Measurements from ENCODE around the gene IL17A. TPM values are rescaled to one million over a fixed set of nuclear protein-coding genes. Genes with fewer than 3 reads are reported as not detected.

IL17A gene
- total and polyA plus RNA-seq, 10 donors, result not detected

GRCh38 chr6:52161689-52162438 is 24.3 kb upstream of the IL17A start:
- Histone ChIP-seq H3K4me1 (no peaks in the 10 kb centered on the region), H3K36me3 (no peaks in the 10 kb centered on the region), H3K27ac (no peak overlapping the region), H3K27me3 (replicated peaks in 1 of 7) (peaks cover 0 to 37% (median 0%) of the 10 kb centered on the region in 7 donors), H3K4me3 (no peak overlapping the region), H3K9me3 (peaks cover 0 to 10% (median 8%) of the 10 kb centered on the region in 8 donors)
- intact Hi-C loops (cut with DNase I; ENCODE audit: low total_unique reads), result loop anchor here (10.0 kb wide), 1 partner anchor 103 kb away; no protein-coding TSS in a partner anchor
- WGBS, 5 donors, result 45 to 54% (median 48%) methylated on average over 3 of the region's 3 CpGs
- no peak for DNase-seq
- TF ChIP-seq POLR2AphosphoS5 (IDR thresholded peaks at IDR 0.05), result no peak
- TF ChIP-seq POLR2A (IDR thresholded peaks at IDR 0.05), result no peak
- no peak for TF ChIP-seq CTCF (IDR thresholded peaks at IDR 0.05 in 8 of 11, conservative IDR thresholded peaks at IDR 0.05 in 3 of 11)

GRCh38 chr6:52162940-52163908 is 23.0 kb upstream of the IL17A start:
- H3K9me3 ChIP-seq, result peaks cover 0 to 10% (median 8%) of the 10 kb centered on the region in 8 donors
- DNase-seq, result no peak
- 58 to 71% (median 66%) methylated on average over 4 of the region's 4 CpGs for WGBS, 5 donors
- intact Hi-C loops (cut with DNase I; ENCODE audit: low total_unique reads), result loop anchor here (10.0 kb wide), 1 partner anchor 102 kb away; no protein-coding TSS in a partner anchor
- H3K4me1 ChIP-seq, result no peaks in the 10 kb centered on the region
- TF ChIP-seq CTCF (IDR thresholded peaks at IDR 0.05 in 8 of 11, conservative IDR thresholded peaks at IDR 0.05 in 3 of 11), result peak in 6 of 11 experiments; percentile 21 to 53 (median 32)
- no peak for TF ChIP-seq POLR2A (IDR thresholded peaks at IDR 0.05)
- H3K27me3 ChIP-seq (replicated peaks in 1 of 7), result peaks cover 0 to 33% (median 0%) of the 10 kb centered on the region in 7 donors
- H3K36me3 ChIP-seq, result no peaks in the 10 kb centered on the region
- no peak overlapping the region for H3K27ac ChIP-seq
- H3K4me3 ChIP-seq, result no peak overlapping the region

- DNase-seq, result no peak
- WGBS, 5 donors, result 63 to 75% (median 70%) methylated on average over 3 of the region's 3 CpGs
- intact Hi-C loops (cut with DNase I; ENCODE audit: low total_unique reads), result loop anchor here (10.0 kb wide), 1 partner anchor 100 kb away; no protein-coding TSS in a partner anchor
Observed at GRCh38 chr6:52164319-52165094, 21.7 kb upstream of the IL17A start.

More at GRCh38 chr6:52164319-52165094, 21.7 kb upstream of the IL17A start:
- peaks cover 0 to 12% (median 8%) of the 10 kb centered on the region in 8 donors for H3K9me3 ChIP-seq
- TF ChIP-seq POLR2A (IDR thresholded peaks at IDR 0.05), result no peak
- no peak for TF ChIP-seq POLR2AphosphoS5 (IDR thresholded peaks at IDR 0.05)
- TF ChIP-seq CTCF (IDR thresholded peaks at IDR 0.05 in 8 of 11, conservative IDR thresholded peaks at IDR 0.05 in 3 of 11), result no peak
- H3K27ac ChIP-seq, result no peak overlapping the region
- H3K4me1 ChIP-seq, result no peaks in the 10 kb centered on the region
- H3K4me3 ChIP-seq, result no peak overlapping the region
- H3K27me3 ChIP-seq (replicated peaks in 1 of 7), result peaks cover 0 to 43% (median 0%) of the 10 kb centered on the region in 7 donors
- H3K36me3 ChIP-seq, result no peaks in the 10 kb centered on the region

Measured in spleen (tissue), 11 donors.